Hepatic stellate cell (primary cell): ENCODE data around the gene MAEL.

Source experiments
- DNase-seq: peaks from one replicate; pipeline ENCODE4 v3.0.0; 2011; ENCODE audit warnings: low spot score

Gene MAEL

DNA sequence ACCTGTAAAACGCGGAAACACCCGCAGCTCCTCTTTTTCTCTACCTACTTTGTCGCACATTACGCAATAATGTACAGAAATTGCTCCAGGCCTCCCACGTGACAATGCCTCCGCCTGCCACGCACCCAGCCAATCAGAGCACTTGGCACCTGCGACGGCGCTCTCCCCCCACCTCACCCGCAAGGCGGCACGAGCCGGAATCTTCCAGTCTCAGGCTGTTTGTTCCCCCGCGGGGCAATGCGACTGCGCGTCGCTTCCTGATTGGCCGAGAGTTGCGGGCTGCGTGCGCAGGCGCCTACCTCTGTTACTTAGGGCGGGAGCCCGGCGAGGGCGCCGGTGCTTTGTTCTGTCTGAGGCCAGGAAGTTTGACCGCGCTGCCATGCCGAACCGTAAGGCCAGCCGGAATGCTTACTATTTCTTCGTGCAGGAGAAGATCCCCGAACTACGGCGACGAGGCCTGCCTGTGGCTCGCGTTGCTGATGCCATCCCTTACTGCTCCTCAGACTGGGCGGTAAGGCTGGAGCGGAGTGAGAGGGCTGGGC is at the start of gene MAEL:
Gene MAEL (plus strand): TSS at position 307 of the 542 bp plus-strand sequence. CDS start 73 bp downstream, at position 380.
- no peak for DNase-seq

DNA sequence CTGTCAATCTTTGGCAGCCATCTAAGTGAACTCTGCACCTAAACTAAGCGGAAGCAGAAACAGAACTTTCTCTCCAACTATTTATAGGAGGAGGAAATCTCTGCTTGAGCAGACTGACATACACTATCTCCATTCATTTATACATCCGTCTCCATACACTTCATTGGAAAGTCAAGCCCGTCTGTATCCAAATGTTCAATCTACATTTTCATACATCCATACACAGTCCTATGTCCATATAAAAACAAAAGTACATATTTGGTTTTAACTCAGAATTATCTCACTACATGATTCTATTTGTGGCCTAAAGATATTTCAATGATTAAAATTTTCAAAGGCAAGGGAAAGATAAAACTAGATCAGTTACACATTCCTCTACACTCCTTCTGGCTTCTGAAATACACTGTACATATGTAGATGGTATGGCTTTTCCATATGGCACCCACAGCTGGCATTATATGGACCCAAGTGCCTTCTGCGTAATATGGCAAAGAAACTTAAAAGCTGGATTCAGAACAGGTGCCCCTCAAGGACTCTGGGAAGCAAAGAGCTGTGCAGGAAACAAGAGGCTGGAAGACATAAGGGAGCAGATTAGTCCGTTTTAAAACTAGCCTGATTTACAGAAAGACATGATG is 49.2 kb upstream of the MAEL start:
- no peak for DNase-seq

DNA sequence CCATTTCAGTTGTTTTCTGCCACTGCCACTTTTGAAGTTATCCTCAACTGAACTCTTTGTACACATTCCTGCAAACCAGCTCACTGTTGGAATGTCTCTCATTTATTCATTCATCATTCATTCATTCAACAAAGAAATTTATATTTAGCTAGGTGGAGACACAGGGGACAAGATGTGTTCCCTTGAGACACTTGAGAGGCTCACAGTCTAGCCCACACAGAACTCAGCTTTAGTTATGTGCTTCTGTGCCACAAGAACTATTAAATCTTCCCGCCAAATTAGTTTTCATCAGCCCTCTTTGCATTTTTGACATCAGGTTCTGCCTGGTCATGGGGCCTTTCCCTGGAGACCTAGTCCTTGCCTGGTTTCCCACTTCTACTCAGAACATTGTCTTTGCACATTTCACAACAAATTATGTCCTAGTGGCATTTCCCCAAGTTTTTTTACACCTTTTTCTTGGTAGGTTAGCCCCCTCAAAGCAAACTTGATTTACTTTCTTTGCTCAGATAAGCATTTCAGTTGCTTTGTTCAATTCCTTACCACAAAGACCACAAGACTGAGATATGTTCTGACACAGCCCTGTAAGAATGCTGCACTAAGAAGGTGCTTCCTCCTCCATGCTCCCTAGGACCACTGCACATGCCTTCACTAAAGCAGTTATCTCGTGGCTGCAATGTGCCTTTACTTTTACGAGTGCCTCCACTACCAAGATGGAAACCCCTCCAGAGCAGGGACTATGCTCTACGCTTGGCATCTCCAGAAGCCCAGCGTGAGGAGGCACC is 44.7 kb upstream of the MAEL start:
- peak; percentile 60 for DNase-seq

DNA sequence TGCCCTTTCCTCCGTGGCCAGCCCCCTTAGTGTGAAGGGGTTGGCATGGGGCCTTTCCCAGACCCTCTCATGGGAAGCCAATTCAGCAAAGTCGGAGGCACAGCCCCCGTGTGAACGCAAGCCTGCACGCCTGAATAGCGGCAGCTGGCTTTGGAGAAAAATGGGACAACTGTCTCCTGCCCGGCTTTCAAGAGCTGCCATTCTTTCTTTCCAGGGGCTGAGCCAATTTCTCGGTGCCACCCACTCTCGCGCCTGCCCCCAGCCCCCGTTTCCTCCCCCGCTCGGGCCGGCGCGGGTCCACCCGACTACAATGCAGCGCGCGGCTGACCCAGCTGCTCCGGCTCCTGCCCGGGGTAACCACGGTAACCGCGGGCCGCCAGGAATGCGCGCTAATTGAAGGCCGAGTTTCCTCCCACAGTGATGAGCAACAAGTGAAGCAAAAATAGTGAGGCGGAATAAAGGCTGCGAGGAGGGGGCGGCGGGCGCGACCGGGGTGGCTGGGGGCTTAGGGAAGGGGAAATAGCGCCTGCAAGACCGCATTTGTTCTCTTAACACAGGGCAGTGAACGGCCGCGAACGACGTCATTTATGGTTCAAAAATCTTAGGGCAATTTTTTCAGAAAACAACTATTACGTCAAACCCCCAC is 41.6 kb upstream of the MAEL start:
- DNase-seq, result peak; percentile 85

- no peak for DNase-seq
Observed at GRCh38 chr1:166948856-166949350, 40.2 kb upstream of the MAEL start.

GRCh38 chr1:166950156-166950555 is 38.9 kb upstream of the MAEL start:
- DNase-seq, result no peak

DNA sequence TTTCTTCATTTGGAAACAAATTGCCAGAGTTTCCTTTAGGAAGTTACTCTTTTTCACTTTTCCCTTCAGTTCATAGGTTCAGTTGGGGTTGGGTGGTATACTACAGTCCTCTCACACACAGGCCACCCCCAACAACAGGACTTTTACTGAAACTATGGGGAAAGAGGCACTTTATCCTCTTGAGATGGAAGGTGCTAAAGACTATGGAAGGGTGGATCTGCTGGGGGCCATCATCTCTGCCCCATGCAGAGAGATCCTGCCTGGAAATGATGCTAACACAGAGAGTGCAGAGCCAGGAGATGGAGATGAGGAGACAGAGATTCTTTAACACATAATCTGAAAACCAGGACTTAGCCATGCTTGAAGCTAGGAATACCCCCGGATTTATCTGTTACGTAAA is 38.0 kb upstream of the MAEL start:
- no peak for DNase-seq

DNA sequence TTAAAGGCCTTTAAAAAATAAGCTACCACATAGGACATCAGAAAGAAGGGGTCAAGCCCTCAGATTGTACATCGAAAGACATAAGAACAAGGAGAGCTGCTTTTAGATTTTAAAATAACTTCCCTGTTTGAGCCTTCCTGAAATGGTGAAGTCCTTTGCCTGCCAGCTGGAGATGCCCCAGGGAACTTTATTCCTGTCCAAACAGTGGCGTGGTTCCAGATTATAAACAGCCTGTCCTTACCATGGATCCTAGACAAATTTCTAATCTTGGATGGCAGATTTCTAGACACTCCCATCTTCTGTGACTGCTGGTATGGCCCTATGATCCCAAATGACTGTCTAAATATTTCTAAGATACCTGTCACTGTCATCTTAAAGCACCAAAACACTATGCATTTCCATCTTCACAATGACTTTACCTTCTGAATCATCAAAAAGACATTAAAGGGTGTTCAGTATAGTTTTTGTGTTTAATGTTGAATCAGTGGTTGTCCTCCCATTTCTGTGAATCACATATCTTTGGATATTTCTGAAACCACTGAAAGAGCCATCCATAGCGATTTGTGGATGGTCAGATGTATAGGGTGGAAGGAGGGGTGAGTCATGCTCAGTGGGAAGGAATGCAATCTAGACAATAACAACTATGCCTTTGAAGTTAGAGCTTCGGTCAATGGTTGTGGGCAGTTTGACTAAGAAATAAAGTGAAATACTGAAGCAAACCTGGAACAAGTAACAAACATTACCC is 36.9 kb upstream of the MAEL start:
- DNase-seq, result peak; percentile 28

DNA sequence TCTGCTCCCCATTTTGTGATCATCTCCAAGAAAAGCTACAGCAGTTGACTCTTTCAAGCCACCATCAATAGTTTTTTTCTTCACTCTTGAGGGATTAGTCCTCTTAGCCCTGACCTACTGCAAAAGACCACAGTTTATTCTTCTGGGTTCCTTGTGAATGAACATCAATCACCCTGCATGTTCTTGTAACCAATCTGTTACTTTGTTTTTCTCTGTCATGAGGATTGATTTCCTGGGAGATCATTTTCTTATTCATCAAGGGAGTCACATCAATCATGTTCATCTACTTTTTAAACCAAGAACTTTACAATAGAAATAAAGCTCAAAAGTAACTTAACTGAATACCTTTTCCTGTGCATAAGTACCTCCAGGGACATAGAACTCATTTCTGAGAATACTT is 35.6 kb upstream of the MAEL start:
- no peak for DNase-seq

- DNase-seq, result no peak
Observed at GRCh38 chr1:166956057-166956850, 32.8 kb upstream of the MAEL start.

DNA sequence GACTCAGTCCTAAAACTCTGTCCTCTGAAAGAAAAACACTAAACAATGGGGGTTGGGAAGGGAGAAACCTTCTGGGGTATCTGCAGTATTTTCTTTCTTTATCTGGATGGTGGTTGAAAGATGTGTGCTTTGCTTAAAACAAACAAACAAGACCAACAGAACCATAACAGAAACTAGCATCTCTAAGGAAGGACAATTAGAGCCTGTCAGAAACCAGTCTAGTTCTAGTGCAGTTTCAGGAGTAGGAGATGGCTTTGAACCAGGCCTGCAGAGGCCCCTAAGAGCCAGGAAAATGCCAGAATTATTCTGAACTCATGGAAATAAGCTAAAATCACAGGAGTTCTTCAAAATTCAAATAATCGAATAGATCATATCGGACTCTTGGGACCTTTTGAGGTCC is 32.2 kb upstream of the MAEL start:
- no peak for DNase-seq

DNA sequence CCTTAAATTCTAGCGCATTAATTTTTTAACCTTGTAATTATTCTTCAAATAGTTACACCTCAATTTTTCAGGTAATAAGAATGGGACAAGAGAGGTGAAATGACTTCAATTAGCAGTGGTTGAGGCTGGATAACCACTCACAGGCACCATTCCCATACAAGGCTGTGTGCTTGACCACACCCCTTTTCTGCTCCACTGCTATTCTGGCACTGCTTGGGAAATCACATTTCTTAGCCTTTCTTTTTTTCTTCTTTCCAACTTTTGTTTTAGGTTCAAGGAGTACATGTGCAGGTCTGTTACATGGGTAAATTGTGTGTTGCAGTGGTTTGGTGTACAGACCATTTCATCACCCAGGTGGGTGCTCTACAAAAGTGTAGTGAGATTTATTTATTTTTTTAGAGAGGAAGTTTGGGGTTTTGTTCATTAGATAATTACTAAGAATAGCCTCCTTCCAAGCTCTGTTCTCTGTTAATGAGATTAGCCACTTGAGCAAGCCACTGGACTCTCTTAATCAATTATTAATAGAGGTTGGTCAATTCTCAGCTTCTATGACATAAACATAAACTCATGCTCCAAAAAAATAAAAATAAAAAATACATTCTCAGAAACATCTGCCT is 28.1 kb upstream of the MAEL start:
- DNase-seq, result no peak

DNA sequence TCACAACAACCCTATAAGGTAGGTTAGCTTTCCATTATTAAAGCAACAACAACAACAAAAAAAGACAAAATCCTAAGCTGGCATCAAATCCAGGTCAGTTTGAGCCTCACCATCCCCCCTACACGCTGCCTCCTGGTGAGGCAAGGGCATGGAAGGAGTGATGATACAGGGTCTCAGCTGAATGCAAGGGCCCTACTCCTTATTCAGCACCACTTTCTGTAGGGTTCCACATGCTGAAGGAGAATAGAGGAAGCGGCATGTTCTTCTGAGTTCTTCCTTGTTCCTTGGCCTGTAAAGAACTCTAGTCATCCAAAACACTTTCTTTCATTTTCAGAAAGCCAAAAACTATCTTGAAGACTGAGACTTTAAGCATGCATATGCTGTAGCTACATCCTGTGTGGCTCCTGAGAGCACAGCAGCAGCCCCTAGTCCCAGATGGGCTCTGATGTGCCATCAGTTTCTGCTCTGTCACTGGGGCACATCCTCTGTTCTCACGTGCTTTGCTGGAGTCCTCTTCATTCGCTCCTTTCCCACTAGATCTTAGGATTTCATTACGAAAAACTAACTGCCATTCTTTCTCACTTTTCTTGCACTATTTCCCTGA is 19.9 kb upstream of the MAEL start:
- no peak for DNase-seq

DNA sequence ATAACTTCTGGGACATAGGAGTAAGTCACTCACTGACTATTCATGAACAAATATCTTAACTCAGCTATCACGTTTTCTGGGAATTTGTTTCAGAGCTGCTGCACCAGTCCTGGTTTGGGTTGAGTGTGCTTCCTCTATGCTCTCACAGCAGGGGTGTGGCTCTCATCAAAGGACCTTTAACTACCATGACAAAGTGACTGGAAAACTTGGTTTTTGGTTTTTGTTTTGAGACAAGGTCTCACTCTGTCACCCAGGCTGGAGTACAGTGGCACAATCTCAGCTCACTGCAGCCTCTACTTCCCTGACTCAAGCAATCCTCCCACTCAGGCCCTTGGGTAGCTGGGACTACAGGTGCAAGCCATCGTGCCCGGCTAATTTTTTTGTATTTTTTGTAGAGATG is 17.8 kb upstream of the MAEL start:
- no peak for DNase-seq

GRCh38 chr1:166972193-166972592 is 16.9 kb upstream of the MAEL start:
- no peak for DNase-seq

DNA sequence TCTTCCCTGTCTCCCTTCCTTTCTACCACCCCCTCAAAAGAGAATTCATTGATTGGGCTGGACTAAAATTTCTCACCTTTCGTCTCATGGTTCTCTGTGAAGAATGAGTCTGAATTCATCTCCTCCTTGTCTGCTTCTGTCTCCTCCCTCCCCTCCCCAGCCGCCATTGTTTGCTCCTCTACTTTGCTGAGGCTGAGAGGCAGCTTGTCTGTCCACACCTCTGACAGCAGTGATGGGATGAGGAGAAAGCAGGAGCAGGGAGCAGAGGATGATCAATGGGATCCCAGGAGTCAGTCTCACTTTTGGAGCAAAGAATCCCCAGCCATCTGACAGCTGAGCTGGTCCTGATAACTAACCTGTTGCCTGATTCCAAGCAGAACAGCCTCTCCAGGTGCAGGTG is 16.3 kb upstream of the MAEL start:
- DNase-seq, result no peak

- DNase-seq, result no peak
Observed at GRCh38 chr1:166974647-166975345, 14.3 kb upstream of the MAEL start.

- DNase-seq, result peak; percentile 32
Observed at GRCh38 chr1:166975361-166976129, 13.5 kb upstream of the MAEL start, which contains the start of gene ILDR2. ILDR2 (minus strand) TSS chr1:166975540; CDS start chr1:166975268, 272 bp downstream.

DNA sequence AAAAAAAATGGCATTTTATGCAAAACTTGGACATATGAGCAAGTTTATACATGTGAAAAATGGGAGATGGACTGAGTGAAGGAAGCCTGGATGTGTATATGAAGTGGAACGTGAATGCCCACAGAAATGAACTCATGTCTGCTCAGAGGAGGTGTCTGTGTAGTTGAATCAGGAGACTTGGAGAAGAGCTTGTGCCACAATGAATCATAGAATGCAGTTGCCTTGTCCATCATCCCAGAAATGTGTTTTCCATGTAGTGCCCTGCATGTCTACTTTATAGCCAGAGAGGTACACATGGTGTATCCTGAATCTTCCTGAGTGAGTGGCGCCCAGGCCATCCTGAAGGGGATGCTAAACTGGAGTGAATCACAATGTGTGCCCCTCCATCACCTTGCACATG is 11.1 kb upstream of the MAEL start:
- DNase-seq, result no peak
